ENCODE measurements around the gene RCN2. TPM values are rescaled to one million over a fixed set of nuclear protein-coding genes. Genes with fewer than 3 reads are reported as not detected.

RCN2 gene
- total RNA-seq, 1 donor from 2014 or later = 82.2 TPM

DNA sequence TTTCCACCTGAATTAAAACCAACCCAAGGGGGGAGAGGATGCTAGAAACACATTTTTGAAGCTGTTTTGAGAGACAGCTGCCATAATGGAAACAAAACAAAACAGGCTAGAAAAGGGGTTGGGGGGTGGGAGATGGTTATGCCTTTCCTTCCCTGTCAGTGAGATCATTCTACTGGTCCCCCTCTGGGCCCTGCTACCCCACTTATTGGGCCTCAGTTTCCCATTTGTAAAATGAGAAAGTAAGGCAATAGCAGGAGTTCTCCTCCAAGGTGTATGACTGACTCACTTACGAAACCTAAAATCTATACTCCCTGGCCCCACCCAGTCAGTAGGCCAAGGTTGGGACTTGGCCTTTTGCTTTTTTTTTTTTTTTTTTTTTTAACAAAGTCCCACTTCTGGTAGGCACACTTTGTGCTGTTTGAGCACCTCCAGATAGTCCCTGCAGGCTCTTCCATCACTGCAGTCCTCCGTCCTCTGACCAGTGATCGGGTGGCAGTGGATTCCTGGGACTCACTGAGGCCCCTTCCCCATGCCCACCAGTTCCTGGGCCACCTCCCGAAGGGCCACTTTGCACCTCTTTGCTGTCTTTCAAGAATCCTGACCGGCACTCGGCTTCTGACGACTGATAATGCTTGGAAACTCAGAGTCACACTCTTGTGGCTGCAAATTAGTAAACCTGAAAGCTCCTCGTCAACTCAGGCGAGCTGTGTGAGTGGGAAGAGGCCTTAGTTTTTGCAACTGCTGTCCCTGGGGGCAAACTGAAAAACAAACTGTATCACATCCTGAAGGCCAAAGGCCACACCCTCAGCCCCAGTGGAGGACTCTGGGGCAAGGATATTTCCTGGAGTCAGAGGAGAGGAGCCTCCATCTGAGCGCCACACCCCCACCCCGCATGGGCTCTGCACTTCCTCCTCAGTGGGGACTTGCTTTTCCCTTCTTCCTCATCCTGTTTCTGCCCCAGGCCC lies 56.6 kb downstream of the RCN2 start:
- no peak overlapping the region for H3K4me3 ChIP-seq (ENCODE audit: low read depth, low read length)
- no peak for DNase-seq (ENCODE audit: low read depth)
- TF ChIP-seq, protein P1, sequence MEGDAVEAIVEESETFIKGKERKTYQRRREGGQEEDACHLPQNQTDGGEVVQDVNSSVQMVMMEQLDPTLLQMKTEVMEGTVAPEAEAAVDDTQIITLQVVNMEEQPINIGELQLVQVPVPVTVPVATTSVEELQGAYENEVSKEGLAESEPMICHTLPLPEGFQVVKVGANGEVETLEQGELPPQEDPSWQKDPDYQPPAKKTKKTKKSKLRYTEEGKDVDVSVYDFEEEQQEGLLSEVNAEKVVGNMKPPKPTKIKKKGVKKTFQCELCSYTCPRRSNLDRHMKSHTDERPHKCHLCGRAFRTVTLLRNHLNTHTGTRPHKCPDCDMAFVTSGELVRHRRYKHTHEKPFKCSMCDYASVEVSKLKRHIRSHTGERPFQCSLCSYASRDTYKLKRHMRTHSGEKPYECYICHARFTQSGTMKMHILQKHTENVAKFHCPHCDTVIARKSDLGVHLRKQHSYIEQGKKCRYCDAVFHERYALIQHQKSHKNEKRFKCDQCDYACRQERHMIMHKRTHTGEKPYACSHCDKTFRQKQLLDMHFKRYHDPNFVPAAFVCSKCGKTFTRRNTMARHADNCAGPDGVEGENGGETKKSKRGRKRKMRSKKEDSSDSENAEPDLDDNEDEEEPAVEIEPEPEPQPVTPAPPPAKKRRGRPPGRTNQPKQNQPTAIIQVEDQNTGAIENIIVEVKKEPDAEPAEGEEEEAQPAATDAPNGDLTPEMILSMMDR (conservative IDR thresholded peaks at IDR 0.05; ENCODE audit: low read depth, low read length) = no peak

GRCh38 chr15:76988867-76989780 lies 57.6 kb downstream of the RCN2 start:
- no peak for DNase-seq (ENCODE audit: low read depth)
- TF ChIP-seq, protein P1 (conservative IDR thresholded peaks at IDR 0.05; ENCODE audit: low read depth, low read length) = no peak
- no peak overlapping the region for H3K4me3 ChIP-seq (ENCODE audit: low read depth, low read length)

GRCh38 chr15:76991048-76991447 lies 59.5 kb downstream of the RCN2 start:
- H3K4me3 ChIP-seq (ENCODE audit: low read depth, low read length) = no peak overlapping the region
- TF ChIP-seq, protein P1 (conservative IDR thresholded peaks at IDR 0.05; ENCODE audit: low read depth, low read length) = no peak
- DNase-seq (ENCODE audit: low read depth) = no peak

GRCh38 chr15:76991741-76992645 lies 60.4 kb downstream of the RCN2 start:
- TF ChIP-seq, protein P1 (conservative IDR thresholded peaks at IDR 0.05; ENCODE audit: low read depth, low read length) = no peak
- no peak overlapping the region for H3K4me3 ChIP-seq (ENCODE audit: low read depth, low read length)
- no peak for DNase-seq (ENCODE audit: low read depth)

DNA sequence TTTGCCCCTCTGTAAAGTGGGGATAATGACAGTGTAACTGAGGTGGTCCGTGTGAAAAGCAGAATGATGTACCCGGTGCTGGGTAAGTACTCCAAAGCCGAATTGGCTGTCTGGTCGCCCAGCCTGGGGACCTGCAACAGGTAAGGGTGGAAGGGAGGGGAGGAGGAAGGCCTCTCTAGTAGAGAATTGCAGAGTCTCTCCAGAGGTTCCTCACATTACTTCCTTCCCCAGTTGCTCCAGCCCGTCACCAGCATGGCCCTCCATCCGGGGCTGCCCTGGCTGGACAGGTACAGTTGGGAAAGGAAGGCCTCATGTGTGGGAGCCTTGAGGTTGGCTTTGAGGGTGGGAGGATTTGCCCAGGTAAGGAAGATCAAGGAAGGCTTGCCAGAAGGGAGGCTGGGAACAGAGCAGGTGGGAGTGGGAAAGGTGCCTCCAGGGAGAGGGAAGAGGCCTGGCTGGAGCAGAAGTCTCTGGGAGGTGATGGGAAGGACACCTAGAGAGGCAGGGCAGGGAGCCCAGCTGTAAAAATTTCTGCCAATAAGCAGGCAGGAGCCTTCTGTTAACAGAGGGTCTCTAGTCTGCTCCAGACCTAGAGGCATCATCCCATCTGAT lies 61.7 kb downstream of the RCN2 start:
- TF ChIP-seq, protein P1 (conservative IDR thresholded peaks at IDR 0.05; ENCODE audit: low read depth, low read length) = no peak
- H3K4me3 ChIP-seq (ENCODE audit: low read depth, low read length) = no peak overlapping the region
- no peak for DNase-seq (ENCODE audit: low read depth)

- TF ChIP-seq, protein P1 (conservative IDR thresholded peaks at IDR 0.05; ENCODE audit: low read depth, low read length) = no peak
- no peak for DNase-seq (ENCODE audit: low read depth)
- no peak overlapping the region for H3K4me3 ChIP-seq (ENCODE audit: low read depth, low read length)
These were observed 62.5 kb downstream of the RCN2 start for GRCh38 chr15:76994001-76994400.

Measured in epithelial cell of proximal tubule (primary cell).